ENCODE measurements around the gene ARPP21. TPM values are rescaled to one million over a fixed set of nuclear protein-coding genes. Genes with fewer than 3 reads are reported as not detected.

Gene ARPP21
- total RNA-seq, 1 donor from 2014 or later: not detected

GRCh38 chr3:35638980-35639253 is 408 bp upstream of the ARPP21 start:
- Histone ChIP-seq H3K4me3 (peak overlapping the region; percentile 34), H3K27me3 (ENCODE audit: low read depth) (peaks cover 28% of the 10 kb centered on the region), H3K4me1 (peaks cover 9% of the 10 kb centered on the region), H3K9me3 (no peaks in the 10 kb centered on the region), H3K27ac (no peak overlapping the region), H3K36me3 (no peaks in the 10 kb centered on the region)
- peak in 1 of 2 donors; percentile 47 for ATAC-seq
- TF ChIP-seq CTCF (IDR thresholded peaks at IDR 0.05): no peak
- intact Hi-C loops (cut with DNase I): no loop called here
- DNase-seq: no peak

- Histone ChIP-seq H3K4me1 (peaks cover 9% of the 10 kb centered on the region), H3K27me3 (ENCODE audit: low read depth) (peaks cover 28% of the 10 kb centered on the region), H3K4me3 (peak overlapping the region; percentile 34), H3K9me3 (no peaks in the 10 kb centered on the region), H3K36me3 (no peaks in the 10 kb centered on the region), H3K27ac (no peak overlapping the region)
- no peak for ATAC-seq
- TF ChIP-seq CTCF (IDR thresholded peaks at IDR 0.05): no peak
- DNase-seq: no peak
- intact Hi-C loops (cut with DNase I): no loop called here
Measured at GRCh38 chr3:35640190-35641165, 1.2 kb downstream of the ARPP21 start.

- intact Hi-C loops (cut with DNase I): no loop called here
- peaks cover 28% of the 10 kb centered on the region for H3K27me3 ChIP-seq (ENCODE audit: low read depth)
- no peak overlapping the region for H3K4me3 ChIP-seq
- no peak overlapping the region for H3K27ac ChIP-seq
- DNase-seq (no peak), ATAC-seq (no peak)
- no peak for TF ChIP-seq CTCF (IDR thresholded peaks at IDR 0.05)
- peaks cover 9% of the 10 kb centered on the region for H3K4me1 ChIP-seq
- no peaks in the 10 kb centered on the region for H3K9me3 ChIP-seq
- no peaks in the 10 kb centered on the region for H3K36me3 ChIP-seq
Measured at GRCh38 chr3:35641331-35641730, 2.0 kb downstream of the ARPP21 start.

GRCh38 chr3:35641920-35642527 is 2.7 kb downstream of the ARPP21 start:
- Histone ChIP-seq H3K27me3 (ENCODE audit: low read depth) (peaks cover 28% of the 10 kb centered on the region), H3K27ac (no peak overlapping the region), H3K36me3 (no peaks in the 10 kb centered on the region), H3K4me3 (no peak overlapping the region), H3K4me1 (peaks cover 9% of the 10 kb centered on the region), H3K9me3 (no peaks in the 10 kb centered on the region)
- intact Hi-C loops (cut with DNase I): no loop called here
- DNase-seq: no peak
- no peak for TF ChIP-seq CTCF (IDR thresholded peaks at IDR 0.05)
- ATAC-seq: no peak

- H3K9me3 ChIP-seq: no peaks in the 10 kb centered on the region
- intact Hi-C loops (cut with DNase I): no loop called here
- H3K27ac ChIP-seq: no peak overlapping the region
- H3K4me3 ChIP-seq: no peak overlapping the region
- peaks cover 27% of the 10 kb centered on the region for H3K27me3 ChIP-seq (ENCODE audit: low read depth)
- no peaks in the 10 kb centered on the region for H3K36me3 ChIP-seq
- H3K4me1 ChIP-seq: peaks cover 9% of the 10 kb centered on the region
- DNase-seq (no peak), ATAC-seq (no peak)
- TF ChIP-seq CTCF (IDR thresholded peaks at IDR 0.05): no peak
Measured at GRCh38 chr3:35643495-35643894, 4.2 kb downstream of the ARPP21 start.

All from lower lobe of right lung (tissue), 2 donors.